Naive B cell (primary cell): ENCODE results near the gene PER1. TPM values are rescaled to one million over a fixed set of nuclear protein-coding genes. Genes with fewer than 3 reads are reported as not detected.

Experiments used
- ATAC-seq, 2 donors: fragments of 150-1000 bp; cut with Tn5 transposase; 2 replicates each; pipeline ENCODE4 v1.10.0; 2021; ENCODE audit warnings: low read depth in 2 of 2, mild to moderate bottlenecking in 2 of 2, moderate library complexity in 2 of 2
- DNase-seq: peaks from one replicate; pipeline ENCODE4 v3.0.0; 2022
- H3K27ac Mint-ChIP-seq, 6 donors: one replicate each; pipeline ENCODE4 v1.8.0; 2020 to 2022; ENCODE audit warnings: mild to moderate bottlenecking in 6 of 6, mixed read lengths in 6 of 6, moderate library complexity in 5 of 6, inconsistent platforms in 2 of 6
- H3K27me3 Mint-ChIP-seq, 3 donors: one replicate each; pipeline ENCODE4 v1.8.0; 2021 to 2022; ENCODE audit warnings: mixed read lengths in 3 of 3, mild to moderate bottlenecking in 1 of 3
- H3K36me3 Mint-ChIP-seq, 2 donors: one replicate each; pipeline ENCODE4 v1.8.0; 2020 to 2022; ENCODE audit warnings: mixed read lengths in 2 of 2, inconsistent platforms in 1 of 2, mild to moderate bottlenecking in 1 of 2
- H3K4me1 Mint-ChIP-seq, 3 donors: one replicate each; pipeline ENCODE4 v1.8.0; 2020 to 2022; ENCODE audit warnings: mixed read lengths in 3 of 3, inconsistent platforms in 1 of 3, mild to moderate bottlenecking in 1 of 3, moderate library complexity in 1 of 3
- H3K4me3 Mint-ChIP-seq, 8 donors: one replicate each; pipeline ENCODE4 v1.8.0; 2020 to 2022; ENCODE audit warnings: mild to moderate bottlenecking in 8 of 8, mixed read lengths in 8 of 8, moderate library complexity in 8 of 8, inconsistent platforms in 2 of 8
- H3K9me3 Mint-ChIP-seq, 7 donors: one replicate each; pipeline ENCODE4 v1.8.0; 2020 to 2022; ENCODE audit warnings: mixed read lengths in 7 of 7, mild to moderate bottlenecking in 5 of 7, inconsistent platforms in 2 of 7, moderate library complexity in 1 of 7
- polyA plus RNA-seq, 6 donors: library from polyadenylated mRNA; unstranded; fragments of 300-500 nt; fragmentation: Illumina TruSeq; gene quantifications; one replicate each; pipeline ENCODE4 v1.2.3, GENCODE V29; 2021; ENCODE audit warnings: low read depth in 6 of 6

Gene PER1
- polyA plus RNA-seq, 6 donors from 2014 or later = 4.5 to 20.9 (median 13.5) TPM

DNA sequence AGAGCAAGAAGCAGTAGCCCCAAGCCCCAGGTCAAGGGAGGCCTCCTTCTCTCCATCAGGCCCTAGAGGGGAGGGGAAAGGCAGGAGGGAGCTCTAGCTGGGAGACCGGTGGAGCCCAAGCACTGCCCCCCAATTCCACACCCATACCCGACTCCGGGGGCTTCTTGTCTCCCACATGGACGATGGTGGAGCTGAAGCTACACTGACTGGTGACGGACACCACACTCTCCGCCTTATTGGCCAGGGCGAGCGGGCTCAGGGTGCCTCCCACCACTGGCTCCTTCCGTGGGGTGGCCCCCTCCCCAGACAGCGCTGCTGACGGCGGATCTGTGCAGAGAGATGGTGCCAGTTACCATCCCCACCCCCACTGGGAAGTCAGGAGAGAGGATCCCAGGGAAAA, 6.4 kb downstream of the PER1 start:
- DNase-seq (no peak), ATAC-seq (no peak)
- H3K4me3 Mint-ChIP-seq = peak overlapping the region in 2 of 8 donors; percentile 43 to 44
- H3K4me1 Mint-ChIP-seq = peaks cover 13 to 30% (median 30%) of the 10 kb centered on the region in 3 donors
- H3K9me3 Mint-ChIP-seq = no peaks in the 10 kb centered on the region
- H3K36me3 Mint-ChIP-seq = peaks cover 0 to 25% of the 10 kb centered on the region in 2 donors
- H3K27me3 Mint-ChIP-seq = no peaks in the 10 kb centered on the region
- H3K27ac Mint-ChIP-seq = peak overlapping the region in 2 of 6 donors; percentile 70 to 76

DNA sequence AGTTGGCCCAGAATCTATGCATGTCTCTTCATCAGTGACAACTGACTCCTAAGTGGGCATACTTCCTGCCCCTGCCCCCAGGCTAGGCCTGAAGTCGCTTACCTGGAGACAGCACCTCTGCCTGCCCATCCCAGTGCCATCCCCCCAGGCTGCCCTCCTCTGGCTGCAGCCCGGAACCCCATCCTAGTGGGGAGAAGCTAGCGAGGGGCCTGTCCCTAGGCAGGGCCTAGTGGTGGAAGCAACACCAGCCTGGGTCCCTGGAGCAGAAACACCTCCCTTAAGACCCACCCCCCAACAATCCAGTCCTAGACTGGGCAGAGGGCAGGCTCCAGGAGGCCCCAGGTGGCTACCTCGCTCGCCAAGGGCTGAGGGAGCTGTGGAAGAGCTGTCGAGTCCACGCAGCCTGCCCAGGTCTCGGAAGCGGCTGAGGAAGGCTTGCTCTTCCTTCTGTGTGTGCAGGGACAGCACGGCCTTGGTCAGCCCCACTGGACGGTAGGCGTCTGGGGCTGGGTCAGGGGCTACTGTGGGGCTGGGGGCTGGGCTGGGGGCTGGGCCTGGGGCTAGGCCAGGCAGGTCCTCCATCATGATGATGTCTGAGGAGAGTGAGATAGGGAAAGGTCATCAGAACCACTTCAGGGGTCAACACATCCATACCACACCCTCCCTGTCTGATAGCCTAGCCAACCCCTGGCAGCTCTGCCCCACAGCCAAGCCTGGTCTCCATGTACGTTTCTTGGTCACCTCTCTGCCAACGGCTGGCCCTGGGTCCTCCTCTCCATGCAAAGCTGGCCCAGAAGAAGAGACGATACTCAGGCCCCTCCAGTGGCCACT, 7.6 kb downstream of the PER1 start:
- peak overlapping the region in 1 of 6 donors; percentile 33 for H3K27ac Mint-ChIP-seq
- peak; percentile 11 for DNase-seq

DNA sequence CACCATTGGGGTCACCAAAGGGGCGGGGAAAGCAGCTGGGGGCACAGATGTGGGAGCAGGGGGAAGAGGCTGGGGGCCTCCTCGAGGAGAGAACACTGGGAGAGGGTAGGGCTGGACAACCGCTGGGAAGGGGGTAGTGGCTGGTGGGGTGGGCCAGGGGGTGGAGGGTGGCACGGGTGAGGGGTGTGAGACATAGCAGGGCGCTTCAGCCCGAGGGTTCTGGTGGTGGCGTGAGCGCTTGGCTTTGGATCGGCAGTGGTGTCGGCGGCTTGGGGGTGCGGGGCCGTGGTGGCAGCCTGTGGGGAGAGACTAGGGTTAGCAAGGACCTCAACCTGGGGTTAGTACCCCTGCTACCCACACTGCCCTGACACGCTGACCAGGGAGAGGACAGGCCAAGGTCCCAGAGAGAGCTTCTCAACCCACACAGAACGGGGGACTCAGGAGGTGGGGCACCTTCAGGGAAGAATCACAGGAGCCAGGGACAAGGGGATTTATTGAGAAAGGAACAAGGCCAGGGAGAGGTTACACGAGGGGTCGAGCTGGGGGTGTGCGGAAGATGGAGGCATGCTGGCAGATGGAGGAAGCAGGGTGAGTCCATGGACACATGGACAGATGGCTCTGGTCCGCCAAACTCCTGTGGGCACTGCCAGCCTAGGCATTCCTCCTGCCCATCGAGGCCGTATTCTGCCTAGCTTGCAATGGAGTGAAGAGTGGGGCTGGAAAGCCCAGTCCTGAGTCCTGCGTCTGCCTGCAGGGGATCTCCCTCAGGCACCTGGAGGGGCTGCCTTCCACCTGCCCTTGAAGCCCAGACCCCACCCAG, 8.4 kb downstream of the PER1 start:
- peak overlapping the region in 2 of 8 donors; percentile 47 to 55 for H3K4me3 Mint-ChIP-seq
- H3K27me3 Mint-ChIP-seq = no peaks in the 10 kb centered on the region
- H3K4me1 Mint-ChIP-seq = peaks cover 3 to 23% (median 15%) of the 10 kb centered on the region in 3 donors
- peak overlapping the region in 3 of 6 donors; percentile 56 to 90 (median 69) for H3K27ac Mint-ChIP-seq
- H3K9me3 Mint-ChIP-seq = no peaks in the 10 kb centered on the region
- ATAC-seq (no peak), DNase-seq (peak; percentile 14)
- peaks cover 0 to 25% of the 10 kb centered on the region in 2 donors for H3K36me3 Mint-ChIP-seq

More for the DNA sequence above, 7.6 kb downstream of the PER1 start:
- Mint-ChIP-seq H3K36me3 (peaks cover 0 to 25% of the 10 kb centered on the region in 2 donors), H3K9me3 (no peaks in the 10 kb centered on the region), H3K4me1 (peaks cover 6 to 23% (median 19%) of the 10 kb centered on the region in 3 donors), H3K4me3 (peak overlapping the region in 1 of 8 donors; percentile 47), H3K27me3 (no peaks in the 10 kb centered on the region)
- ATAC-seq = peak in 1 of 2 donors; percentile 3

DNA sequence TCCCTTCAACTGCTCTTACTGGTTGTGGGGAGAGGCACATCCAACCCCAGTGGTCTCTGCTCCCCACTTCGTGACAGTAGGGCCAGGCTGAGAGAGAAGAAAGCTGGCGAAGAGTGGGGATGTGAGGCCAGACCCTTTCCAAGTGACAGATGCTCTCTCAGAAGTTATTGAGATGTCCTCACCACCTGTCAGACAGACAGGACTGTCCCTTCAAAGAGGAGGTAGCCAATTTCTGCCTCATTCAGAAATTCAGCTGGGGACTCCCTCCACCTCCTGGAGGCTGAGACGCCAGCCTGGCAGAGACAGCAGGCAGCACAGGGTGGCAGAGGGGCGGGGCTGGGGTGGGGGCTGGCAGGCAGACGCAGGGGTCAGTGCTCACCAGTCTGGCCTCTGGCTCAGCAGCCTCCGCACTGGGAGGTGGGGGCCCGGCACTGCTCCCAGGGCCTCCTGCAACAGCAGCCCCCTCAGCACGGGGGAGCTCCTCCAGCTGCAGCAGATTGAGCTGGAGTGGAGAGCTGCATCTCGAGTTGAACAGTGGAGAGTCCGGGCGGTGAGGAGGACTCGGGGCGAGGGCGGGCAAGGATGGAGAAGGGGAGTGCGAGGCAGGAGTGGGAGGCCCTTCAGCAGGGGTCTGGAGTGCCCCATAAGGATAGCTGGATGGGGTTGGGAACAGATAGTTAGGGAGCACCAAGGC, 9.2 kb downstream of the PER1 start:
- peak overlapping the region in 1 of 6 donors; percentile 69 for H3K27ac Mint-ChIP-seq
- DNase-seq = peak; percentile 10

DNA sequence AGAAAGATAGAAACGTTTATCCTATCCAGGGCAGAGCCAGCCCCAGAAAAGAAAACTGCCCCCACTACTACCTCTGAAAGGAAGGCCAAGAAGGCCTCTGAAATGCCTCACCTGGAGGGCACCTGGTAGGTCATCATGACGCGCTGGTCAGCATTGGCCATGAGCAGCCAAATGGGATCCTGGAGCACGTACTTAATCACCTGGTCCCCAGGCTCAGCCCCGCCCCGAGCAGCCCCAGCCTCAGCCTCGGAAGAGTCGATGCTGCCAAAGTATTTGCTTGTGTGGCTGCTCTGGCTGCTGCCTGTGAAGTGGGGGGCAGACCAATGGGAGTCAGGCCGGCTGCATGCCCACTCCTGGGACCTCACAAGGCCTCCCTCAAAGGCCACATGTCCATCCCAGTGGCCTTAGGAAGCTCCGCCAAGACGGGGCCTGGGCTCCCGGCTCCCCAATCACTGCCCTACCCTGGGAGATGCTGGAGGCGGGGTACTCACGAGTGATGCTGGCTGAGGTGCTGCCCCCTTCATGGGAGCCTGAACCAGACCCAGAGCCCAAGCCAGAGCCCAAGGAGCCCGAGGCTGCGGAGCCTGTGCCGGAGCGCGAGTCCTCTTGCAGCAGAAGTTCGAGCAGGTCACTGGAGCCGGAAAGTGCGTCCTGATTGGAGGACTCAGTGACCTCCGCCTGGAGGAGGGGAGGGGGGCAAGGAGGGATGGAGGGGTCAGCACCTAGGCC, 9.9 kb downstream of the PER1 start:
- Mint-ChIP-seq H3K9me3 (no peaks in the 10 kb centered on the region), H3K4me3 (peak overlapping the region in 1 of 8 donors; percentile 64), H3K4me1 (peaks cover 3 to 20% (median 15%) of the 10 kb centered on the region in 3 donors), H3K27me3 (no peaks in the 10 kb centered on the region), H3K36me3 (peaks cover 0 to 24% of the 10 kb centered on the region in 2 donors), H3K27ac (peak overlapping the region in 1 of 6 donors; percentile 26)
- ATAC-seq (no peak), DNase-seq (peak; percentile 15)

More for the DNA sequence above, 9.2 kb downstream of the PER1 start:
- peak overlapping the region in 1 of 8 donors; percentile 47 for H3K4me3 Mint-ChIP-seq
- no peak for ATAC-seq
- H3K4me1 Mint-ChIP-seq = peaks cover 3 to 23% (median 15%) of the 10 kb centered on the region in 3 donors
- H3K9me3 Mint-ChIP-seq = no peaks in the 10 kb centered on the region
- H3K36me3 Mint-ChIP-seq = peaks cover 0 to 25% of the 10 kb centered on the region in 2 donors
- H3K27me3 Mint-ChIP-seq = no peaks in the 10 kb centered on the region

DNA sequence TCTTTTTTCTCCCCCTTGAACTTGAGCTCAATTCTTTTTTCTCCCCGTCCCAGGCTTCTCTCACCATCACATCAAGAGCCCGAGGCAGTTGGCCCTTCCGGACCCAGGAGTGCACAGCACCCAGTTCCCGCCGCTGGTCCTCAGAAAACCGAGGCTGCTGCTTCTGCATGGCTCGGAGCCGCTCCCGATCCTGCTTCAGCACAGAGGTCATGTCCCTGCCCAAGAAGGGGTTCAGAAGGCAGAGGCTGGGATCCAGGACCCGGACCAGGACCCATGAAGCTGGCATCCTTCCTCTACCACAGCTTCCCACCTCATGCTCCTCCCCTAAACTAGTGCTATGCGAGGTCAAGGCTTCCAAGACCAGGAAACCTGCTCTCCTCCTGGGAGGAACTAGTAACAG, 10.5 kb downstream of the PER1 start:
- ATAC-seq (no peak), DNase-seq (no peak)
- Mint-ChIP-seq H3K27me3 (no peaks in the 10 kb centered on the region), H3K4me3 (peak overlapping the region in 2 of 8 donors; percentile 47 to 64), H3K36me3 (peaks cover 0 to 19% of the 10 kb centered on the region in 2 donors), H3K9me3 (no peaks in the 10 kb centered on the region), H3K27ac (peak overlapping the region in 3 of 6 donors; percentile 20 to 89 (median 39)), H3K4me1 (peaks cover 4 to 17% (median 11%) of the 10 kb centered on the region in 3 donors)

DNA sequence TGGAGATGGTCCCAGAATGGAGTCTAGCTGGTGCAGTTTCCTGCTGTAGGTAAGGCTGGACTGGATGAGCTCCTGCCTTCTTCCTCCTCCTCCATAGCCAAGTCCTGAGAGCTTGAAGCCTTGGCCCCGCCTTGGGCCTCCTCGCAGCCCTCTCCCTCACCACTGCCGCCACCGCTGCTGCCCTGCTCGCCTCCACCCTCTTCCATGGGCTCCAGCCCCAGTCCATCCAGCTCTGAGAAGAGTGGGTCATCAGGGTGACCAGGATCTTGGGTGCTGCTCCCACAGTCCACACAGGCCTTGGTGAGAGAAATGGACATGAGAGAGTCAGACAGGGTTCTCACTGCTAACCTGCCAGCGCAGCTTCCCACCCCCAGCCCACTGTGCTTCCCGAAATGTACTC, 11.2 kb downstream of the PER1 start:
- H3K27ac Mint-ChIP-seq = peak overlapping the region in 5 of 6 donors; percentile 39 to 90 (median 67)
- H3K4me3 Mint-ChIP-seq = peak overlapping the region in 3 of 8 donors; percentile 7 to 64 (median 37)
- H3K4me1 Mint-ChIP-seq = peaks cover 7 to 13% (median 7%) of the 10 kb centered on the region in 3 donors
- ATAC-seq (no peak), DNase-seq (no peak)
- no peaks in the 10 kb centered on the region for H3K27me3 Mint-ChIP-seq
- no peaks in the 10 kb centered on the region for H3K9me3 Mint-ChIP-seq
- H3K36me3 Mint-ChIP-seq = peaks cover 0 to 12% of the 10 kb centered on the region in 2 donors

DNA sequence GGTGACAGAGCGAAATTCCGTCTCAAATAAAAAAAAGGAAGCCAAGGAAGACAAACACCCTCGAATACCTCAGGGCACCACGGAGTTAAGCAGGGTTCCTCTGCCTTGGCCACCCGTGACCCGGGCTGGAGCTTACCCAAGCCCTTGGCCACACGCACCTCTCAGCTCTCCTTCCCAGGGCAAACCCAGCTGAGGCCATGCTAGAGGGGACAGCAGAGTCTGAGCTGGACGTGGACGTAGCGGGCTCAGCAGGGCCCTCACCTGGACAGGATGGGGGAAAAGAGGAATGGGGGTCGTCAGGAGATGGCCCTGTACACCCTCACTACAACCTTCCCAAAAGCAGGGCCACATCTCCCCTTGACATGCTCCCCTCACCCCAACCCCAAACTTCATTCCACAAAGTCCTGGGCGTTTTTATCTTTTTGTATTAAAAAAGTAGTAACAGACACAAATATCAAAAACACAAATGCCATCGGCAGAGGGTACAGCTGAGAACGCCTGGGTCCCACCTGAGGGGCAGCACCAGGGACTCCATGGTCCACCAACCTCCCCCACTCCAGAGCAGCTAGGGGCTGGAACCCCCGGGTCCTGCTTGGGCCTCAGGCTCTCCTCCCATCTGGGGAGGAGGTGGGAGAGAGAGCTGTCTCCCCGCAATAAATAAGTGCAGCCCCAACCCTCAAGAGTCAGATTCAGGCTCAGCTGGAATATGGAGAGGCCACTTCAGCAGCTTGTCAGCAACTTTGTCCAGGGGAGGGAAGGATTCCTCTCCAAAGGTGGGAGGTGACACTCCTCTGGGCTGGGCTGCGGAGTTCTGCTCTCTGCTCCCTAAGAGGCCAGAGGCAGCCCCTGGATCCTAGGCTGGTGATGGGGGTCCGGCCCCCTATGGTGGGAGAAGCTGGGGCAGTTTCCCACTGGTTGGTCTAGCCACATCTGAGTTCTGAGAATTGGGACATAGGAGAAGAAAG, 11.9 kb downstream of the PER1 start:
- Mint-ChIP-seq H3K27ac (peak overlapping the region in 1 of 6 donors; percentile 47), H3K4me3 (no peak overlapping the region), H3K9me3 (no peaks in the 10 kb centered on the region), H3K36me3 (peaks cover 0 to 8% of the 10 kb centered on the region in 2 donors), H3K4me1 (peaks cover 5 to 11% (median 7%) of the 10 kb centered on the region in 3 donors), H3K27me3 (no peaks in the 10 kb centered on the region)
- DNase-seq = peak; percentile 6
- no peak for ATAC-seq

DNA sequence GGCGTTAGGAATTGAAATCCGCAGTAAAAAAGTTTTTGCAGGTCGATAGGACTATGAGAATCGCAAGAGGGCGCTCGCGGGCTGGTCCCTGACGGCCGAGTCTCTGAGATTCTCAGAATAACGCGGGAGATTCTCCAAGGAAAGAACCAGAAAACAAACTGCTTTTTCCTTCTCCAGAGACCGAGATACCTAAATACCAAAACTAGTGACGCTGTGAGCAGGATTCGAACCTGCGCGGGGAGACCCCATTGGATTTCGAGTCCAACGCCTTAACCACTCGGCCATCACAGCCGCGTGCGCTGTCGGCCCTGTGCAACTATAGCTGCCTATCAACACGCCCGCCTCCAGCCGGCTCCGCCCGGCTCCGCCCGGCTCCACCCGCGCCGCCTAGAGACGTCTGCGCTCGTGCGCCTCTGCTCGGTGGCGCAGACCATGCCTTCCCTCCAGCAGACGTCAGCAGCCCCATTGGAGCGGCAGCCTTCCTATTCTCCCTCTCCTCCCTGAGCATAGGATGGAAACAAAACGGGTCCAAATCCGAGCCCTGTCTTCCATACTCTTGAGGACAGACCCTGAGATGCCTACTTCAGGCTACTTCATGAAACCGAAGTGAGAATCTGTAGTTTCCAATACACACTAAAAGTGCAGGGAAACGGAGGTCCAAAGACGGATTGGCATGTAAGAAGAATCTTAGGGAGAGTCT, 13.4 kb downstream of the PER1 start:
- DNase-seq = peak; percentile 93
- Mint-ChIP-seq H3K4me3 (no peak overlapping the region), H3K36me3 (peaks cover 0 to 4% of the 10 kb centered on the region in 2 donors), H3K27me3 (no peaks in the 10 kb centered on the region), H3K9me3 (no peaks in the 10 kb centered on the region), H3K27ac (no peak overlapping the region), H3K4me1 (peaks cover 3 to 8% (median 7%) of the 10 kb centered on the region in 3 donors)
- peak; percentile 86 to 87 for ATAC-seq

DNA sequence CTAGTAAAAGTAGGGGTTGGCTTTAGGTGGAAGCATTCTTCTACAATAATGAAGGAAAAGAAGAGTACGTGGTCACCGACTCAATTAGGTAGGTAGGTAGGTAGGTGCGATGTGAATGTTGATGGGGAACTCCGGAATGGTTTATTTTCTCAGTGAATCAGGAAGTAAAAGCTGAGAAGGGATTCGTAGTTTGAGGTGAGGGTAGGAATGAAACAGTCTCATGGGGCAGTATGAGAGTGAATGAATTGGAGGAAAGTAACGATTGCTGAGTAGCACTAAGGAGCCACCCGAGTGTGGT, 13.9 kb downstream of the PER1 start:
- DNase-seq (no peak), ATAC-seq (peak; percentile 40 to 45)
- no peaks in the 10 kb centered on the region for H3K27me3 Mint-ChIP-seq
- no peak overlapping the region for H3K27ac Mint-ChIP-seq
- H3K4me1 Mint-ChIP-seq = peaks cover 0 to 7% (median 6%) of the 10 kb centered on the region in 3 donors
- H3K4me3 Mint-ChIP-seq = no peak overlapping the region
- no peaks in the 10 kb centered on the region for H3K36me3 Mint-ChIP-seq
- no peaks in the 10 kb centered on the region for H3K9me3 Mint-ChIP-seq

DNA sequence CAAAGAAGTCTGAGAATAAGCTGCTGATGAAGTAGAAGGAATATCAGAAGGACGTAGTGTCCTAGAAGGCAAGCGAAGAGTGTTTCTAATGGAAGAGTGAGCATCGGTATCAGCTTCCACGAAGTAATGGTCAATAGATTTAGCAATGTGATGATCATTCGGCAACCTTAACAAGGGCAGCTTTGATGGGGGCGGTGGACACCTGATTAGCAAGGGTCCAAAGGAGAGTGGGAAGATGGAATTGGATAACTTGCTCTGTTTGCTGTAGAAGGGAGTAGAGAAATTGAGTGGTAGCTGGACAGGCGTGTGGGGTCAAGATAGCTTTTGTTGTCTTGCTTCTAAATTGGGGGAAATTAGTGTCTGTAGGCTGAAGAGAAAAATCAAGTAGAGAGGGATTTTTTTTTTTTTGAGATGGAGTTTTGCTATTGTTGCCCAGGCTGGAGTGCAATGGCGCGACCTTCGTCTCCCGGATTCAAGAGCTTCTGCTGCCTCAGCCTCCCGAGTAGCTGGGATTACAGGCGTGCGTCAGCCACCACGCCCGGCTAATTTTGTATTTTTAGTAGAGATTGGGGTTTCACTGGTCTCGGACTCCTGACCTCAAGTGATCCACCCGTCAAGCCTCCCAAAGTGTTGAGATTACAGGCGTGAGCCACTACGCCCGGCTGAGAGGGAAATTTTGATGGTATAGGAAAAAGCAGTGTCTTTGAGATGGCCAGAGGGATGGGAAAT, 14.4 kb downstream of the PER1 start:
- ATAC-seq = no peak
- no peaks in the 10 kb centered on the region for H3K36me3 Mint-ChIP-seq

More for the DNA sequence above, 14.4 kb downstream of the PER1 start:
- Mint-ChIP-seq H3K9me3 (no peaks in the 10 kb centered on the region), H3K27me3 (no peaks in the 10 kb centered on the region), H3K4me1 (peaks cover 0 to 7% (median 6%) of the 10 kb centered on the region in 3 donors), H3K27ac (no peak overlapping the region), H3K4me3 (no peak overlapping the region)
- DNase-seq = peak; percentile 23
